Activated naive CD4-positive, alpha-beta T cell treated with anti-CD3 and anti-CD28 coated beads, Interleukin-2, amount 50 U/mL, for 72 hours (primary cell): ENCODE measurements around the gene MRAP. TPM values are rescaled to one million over a fixed set of nuclear protein-coding genes. Genes with fewer than 3 reads are reported as not detected.
A peak's percentile ranks its signal among the peaks of the same experiment; 100 is the strongest.

Source experiments
- ATAC-seq, 2 donors: fragments of 150-1000 bp; cut with Tn5 transposase; 2 replicates each; pipeline ENCODE4 v1.10.0; 2021; ENCODE audit warnings: mild to moderate bottlenecking in 2 of 2, moderate library complexity in 2 of 2
- DNase-seq, 2 donors: peaks; one replicate each; pipeline ENCODE4 v3.0.0; 2021 to 2022; ENCODE audit warnings: low spot score in 2 of 2
- H3K27ac Mint-ChIP-seq, 2 donors: one replicate each; pipeline ENCODE4 v1.8.0; 2022; ENCODE audit warnings: mild to moderate bottlenecking in 2 of 2, mixed read lengths in 2 of 2
- H3K36me3 Mint-ChIP-seq, 2 donors: one replicate each; pipeline ENCODE4 v1.8.0; 2022; ENCODE audit warnings: mixed read lengths in 2 of 2
- H3K9me3 Mint-ChIP-seq, 2 donors: one replicate each; pipeline ENCODE4 v1.8.0; 2022; ENCODE audit warnings: mixed read lengths in 2 of 2
- total RNA-seq, 2 donors: library from RNA; stranded (reverse); gene quantifications; one replicate each; pipeline ENCODE4 v1.2.3, GENCODE V29; 2022

Gene MRAP
- total RNA-seq, 2 donors from 2014 or later = not detected

DNA sequence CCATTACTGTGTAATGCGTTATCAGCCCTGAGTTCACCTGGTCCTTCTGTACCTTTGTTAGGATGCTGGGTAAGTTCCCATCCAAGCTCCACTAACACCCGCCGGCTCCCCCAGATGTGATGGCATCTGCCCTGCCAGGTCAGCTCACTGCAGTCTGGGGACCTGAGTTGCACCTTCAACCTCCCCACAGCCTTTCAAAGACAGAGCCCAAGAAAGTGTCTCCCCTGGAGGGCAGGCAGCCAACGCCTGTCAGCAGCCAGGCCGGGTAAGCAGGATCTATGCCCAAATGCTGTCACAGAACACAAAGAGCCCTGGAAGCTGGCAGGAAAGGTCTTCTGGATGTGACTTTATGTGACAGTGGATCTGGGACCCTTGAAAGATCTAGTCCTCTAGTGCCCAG, 13.7 kb downstream of the MRAP start:
- peaks cover 11 to 13% of the 10 kb centered on the region in 2 donors for H3K36me3 Mint-ChIP-seq

DNA sequence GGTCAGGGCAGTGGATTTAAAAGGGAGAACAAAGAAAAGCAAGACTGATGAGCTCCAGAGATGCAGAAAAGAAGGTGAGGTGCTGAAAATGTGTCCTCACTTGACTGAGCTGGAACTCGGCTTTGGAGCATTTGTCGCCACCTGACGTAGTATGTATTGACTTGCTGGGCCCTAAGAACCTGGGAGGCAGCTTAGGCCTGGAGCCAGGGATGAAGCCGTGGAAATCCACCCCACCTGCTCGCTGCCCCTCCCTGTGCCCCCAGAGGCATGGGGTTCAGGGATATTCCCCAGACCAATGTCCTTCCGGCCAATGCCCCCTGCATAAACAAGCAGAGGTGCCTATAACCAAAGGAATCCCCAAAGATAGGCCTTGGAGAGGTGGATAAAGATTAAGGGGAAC, 14.3 kb downstream of the MRAP start:
- no peaks in the 10 kb centered on the region for H3K9me3 Mint-ChIP-seq
- no peak overlapping the region for H3K27ac Mint-ChIP-seq
- peaks cover 11 to 13% of the 10 kb centered on the region in 2 donors for H3K36me3 Mint-ChIP-seq
- no peak for DNase-seq
- no peak for ATAC-seq

More for the DNA sequence above, 13.7 kb downstream of the MRAP start:
- DNase-seq (no peak), ATAC-seq (no peak)
- Mint-ChIP-seq H3K9me3 (no peaks in the 10 kb centered on the region), H3K27ac (peak overlapping the region in 1 of 2 donors; percentile 56)

DNA sequence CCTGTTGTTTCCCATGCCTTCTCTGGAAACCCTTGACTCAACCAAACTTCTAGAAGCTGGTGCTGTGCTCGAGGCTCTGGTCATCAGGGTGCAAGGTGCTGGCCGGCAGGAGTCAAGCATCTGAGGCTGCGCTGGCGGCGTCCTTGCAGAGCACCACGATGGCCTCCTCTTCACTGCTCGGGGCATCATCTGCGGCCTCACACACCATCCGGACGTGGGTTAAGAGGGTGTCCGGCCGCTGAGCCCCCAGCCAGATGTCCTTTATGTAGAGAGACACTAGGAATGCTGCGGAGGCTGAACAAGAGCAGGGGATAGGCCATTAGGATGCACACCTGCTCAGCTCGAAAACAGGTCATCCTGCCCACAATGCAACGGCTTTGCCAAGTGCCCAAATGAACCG, 16.2 kb downstream of the MRAP start:
- H3K27ac Mint-ChIP-seq = peak overlapping the region in 1 of 2 donors; percentile 77
- DNase-seq (peak in 1 of 2 donors; percentile 2), ATAC-seq (no peak)
- no peaks in the 10 kb centered on the region for H3K9me3 Mint-ChIP-seq
- peaks cover 18 to 24% of the 10 kb centered on the region in 2 donors for H3K36me3 Mint-ChIP-seq

DNA sequence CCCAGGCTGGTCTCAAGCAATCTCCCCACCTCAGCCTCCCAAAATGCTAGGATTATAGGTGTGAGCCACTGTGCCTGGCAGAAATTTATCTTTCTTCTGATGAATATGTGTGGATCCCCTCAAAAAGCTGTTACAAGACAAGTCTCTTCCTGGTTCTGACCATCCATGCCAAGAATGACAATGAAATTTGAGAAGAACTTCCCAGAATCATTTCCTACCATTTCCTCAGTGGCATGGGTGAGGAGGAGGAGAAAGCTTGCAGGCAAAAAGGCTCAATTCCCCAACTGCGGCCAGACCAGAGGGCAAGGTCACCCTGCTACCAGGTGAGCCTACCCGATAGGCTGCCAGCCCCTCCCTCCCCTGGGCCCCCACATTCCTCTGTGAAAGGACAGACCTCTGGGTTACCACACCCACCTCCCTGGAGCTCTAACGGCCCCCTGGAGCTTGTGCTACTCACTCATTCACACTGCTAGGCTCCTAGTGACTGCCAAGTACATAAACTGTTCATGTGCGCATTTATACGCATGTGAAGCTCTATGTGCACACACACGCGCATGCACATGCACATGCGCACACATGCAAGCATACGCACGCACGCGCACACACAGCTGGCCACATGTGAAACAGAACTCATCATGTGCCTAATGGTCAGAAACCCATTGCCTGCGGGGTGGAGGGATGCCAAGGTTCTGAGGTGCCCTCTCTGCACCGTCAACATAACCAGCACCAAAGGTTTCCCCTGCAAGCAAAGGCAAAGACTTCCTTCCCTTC, 17.0 kb downstream of the MRAP start:
- ATAC-seq (no peak), DNase-seq (no peak)
- no peaks in the 10 kb centered on the region for H3K9me3 Mint-ChIP-seq
- H3K36me3 Mint-ChIP-seq = peaks cover 18 to 26% of the 10 kb centered on the region in 2 donors
- no peak overlapping the region for H3K27ac Mint-ChIP-seq

DNA sequence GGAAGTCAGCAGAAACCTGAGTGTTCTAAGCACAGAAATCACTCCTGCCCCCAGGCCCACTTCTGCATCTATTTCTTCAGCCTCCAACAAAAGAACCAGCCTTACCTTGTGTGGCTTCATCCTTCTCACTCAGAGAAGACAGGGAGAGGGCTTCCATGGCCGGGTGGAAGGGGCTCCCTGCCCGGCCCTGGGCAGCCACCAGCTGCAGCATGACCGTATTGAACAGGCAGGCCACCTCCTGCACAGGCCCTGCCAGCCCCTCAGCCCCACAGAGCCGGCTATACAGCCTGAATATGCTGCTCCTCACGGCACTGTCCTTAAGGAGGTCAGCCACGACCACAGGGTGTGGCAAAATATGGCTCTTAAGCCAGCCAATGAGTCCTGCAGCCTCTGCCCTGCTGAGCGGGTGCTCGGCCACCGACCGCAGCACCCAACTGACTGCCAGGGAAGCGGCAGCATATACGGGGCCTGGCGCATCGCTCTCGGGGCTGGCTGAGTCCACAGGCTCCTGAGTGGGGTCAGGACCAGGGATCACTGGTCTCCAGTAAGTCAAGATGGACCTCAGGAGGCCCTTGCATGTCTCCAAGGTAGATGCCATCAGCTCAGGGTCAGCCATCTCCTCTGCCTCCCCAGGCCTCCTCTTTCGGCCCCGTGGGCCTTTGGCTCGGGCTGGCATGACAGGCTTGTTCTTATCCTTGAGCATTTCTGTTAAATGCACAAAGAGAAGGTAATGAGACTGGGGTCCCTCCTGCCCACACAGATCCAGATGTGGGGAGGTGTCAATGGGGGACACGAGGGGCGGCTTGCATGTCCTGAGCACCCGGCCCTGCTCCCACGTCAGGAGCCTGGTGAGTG, 17.9 kb downstream of the MRAP start:
- peaks cover 15 to 28% of the 10 kb centered on the region in 2 donors for H3K36me3 Mint-ChIP-seq
- H3K9me3 Mint-ChIP-seq = no peaks in the 10 kb centered on the region
- no peak for DNase-seq
- H3K27ac Mint-ChIP-seq = no peak overlapping the region
- ATAC-seq = peak in 1 of 2 donors; percentile 22

DNA sequence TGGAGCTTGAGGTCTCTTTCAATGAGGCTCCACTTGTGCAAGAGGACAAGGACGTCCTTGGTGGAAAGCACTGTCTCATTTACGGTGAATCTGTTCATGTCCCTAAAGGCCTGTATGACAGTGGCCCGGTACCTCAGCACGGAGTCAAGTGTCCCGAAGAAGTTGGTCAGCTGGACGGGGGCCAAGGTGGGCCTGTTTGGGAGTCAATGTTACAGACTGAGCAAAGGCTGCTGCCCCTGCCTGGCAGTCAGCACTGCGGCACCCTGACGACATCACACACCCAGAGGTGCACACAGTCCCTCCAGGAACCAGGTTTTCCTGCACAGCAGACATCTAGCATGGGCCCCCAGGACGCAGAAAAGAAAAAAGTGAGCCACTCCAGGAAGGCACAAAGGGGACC, 19.1 kb downstream of the MRAP start:
- no peak overlapping the region for H3K27ac Mint-ChIP-seq
- no peak for ATAC-seq

DNA sequence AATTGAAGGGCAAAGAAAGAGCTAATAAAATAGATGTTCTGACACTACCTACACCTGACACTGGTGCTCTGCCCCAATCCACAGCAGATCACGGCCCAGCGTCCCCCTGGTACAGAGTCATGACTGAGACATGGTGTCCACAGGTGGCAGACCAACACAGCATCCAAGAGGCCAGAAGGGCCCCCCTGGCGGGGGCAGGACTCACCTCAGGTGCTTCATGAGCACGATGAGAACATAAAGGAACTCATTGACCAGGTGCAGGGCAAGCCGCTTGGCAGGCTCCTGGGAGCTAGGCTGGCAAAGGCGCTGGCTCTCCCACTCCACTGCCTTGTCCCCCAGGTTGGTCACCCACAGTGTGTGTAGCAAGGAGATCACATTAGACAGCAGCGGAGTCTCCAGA, 20.4 kb downstream of the MRAP start:
- no peak for ATAC-seq
- no peak for DNase-seq
- H3K36me3 Mint-ChIP-seq = peaks cover 6 to 29% of the 10 kb centered on the region in 2 donors
- no peak overlapping the region for H3K27ac Mint-ChIP-seq
- H3K9me3 Mint-ChIP-seq = no peaks in the 10 kb centered on the region

More for the DNA sequence above, 19.1 kb downstream of the MRAP start:
- Mint-ChIP-seq H3K36me3 (peaks cover 6 to 22% of the 10 kb centered on the region in 2 donors), H3K9me3 (no peaks in the 10 kb centered on the region)
- no peak for DNase-seq

DNA sequence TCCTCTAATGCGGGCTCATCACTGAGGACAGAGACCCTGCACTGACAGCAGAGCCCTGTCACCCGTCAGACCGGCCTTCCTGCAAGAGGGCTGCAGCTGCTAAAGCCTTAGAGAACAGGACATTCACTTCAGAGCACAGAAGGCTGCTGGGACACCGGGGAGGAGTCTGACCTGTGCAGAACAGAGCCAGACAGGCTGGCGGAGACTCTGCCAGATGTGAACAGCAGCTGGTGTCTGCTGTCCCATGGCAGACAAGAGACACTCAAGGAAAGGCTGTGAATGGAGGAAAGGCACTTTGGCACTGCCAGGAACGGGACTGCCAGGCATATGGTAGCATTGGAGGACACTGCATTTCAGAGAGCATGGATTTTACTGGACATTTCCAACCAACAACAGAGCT, 21.4 kb downstream of the MRAP start:
- no peak overlapping the region for H3K27ac Mint-ChIP-seq
- H3K36me3 Mint-ChIP-seq = peaks cover 14 to 35% of the 10 kb centered on the region in 2 donors

DNA sequence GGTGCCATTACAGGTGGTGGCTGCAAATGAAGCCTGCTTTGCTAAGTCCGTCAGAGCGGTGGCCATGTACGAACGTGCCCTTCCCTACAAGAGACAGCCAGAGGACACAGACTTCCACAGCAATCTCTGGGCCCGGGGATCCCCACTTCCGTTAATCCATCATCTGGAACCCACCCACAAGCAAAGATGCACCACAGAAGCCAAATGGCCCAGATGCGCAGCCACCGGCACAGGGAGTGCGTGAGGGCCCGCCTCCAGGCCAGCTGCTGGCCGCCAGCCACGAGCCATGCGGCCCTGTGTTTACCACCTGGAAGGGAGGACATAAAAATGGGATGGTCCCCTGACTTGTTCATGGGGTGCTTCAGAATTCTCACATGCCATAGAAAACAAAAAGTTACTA, 22.1 kb downstream of the MRAP start:
- Mint-ChIP-seq H3K9me3 (no peaks in the 10 kb centered on the region), H3K36me3 (peaks cover 20 to 42% of the 10 kb centered on the region in 2 donors), H3K27ac (peak overlapping the region in 1 of 2 donors; percentile 32)
- ATAC-seq (no peak), DNase-seq (no peak)

More for the DNA sequence above, 21.4 kb downstream of the MRAP start:
- DNase-seq (peak in 1 of 2 donors; percentile 23), ATAC-seq (no peak)
- no peaks in the 10 kb centered on the region for H3K9me3 Mint-ChIP-seq

DNA sequence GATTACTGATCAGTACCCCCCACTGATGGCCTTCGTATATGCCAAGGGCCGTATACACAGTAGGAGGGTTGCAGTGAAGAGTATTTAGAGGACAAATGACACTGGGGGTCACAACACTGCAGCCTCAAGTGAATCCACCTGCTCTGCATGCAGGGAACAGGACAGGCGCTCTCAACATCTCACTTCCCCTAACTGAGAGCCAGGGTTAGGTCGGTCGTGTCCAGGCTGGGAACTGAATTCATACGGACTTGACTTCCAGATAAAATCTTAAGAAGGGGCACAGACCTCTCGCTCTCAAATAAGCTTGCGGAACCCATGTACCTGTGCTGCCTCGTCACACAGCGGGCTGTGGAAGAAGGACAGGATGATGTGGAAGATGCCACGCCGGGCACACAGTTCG, 22.8 kb downstream of the MRAP start:
- Mint-ChIP-seq H3K36me3 (peaks cover 22 to 44% of the 10 kb centered on the region in 2 donors), H3K9me3 (no peaks in the 10 kb centered on the region), H3K27ac (peak overlapping the region in 1 of 2 donors; percentile 32)
- DNase-seq (no peak), ATAC-seq (no peak)

DNA sequence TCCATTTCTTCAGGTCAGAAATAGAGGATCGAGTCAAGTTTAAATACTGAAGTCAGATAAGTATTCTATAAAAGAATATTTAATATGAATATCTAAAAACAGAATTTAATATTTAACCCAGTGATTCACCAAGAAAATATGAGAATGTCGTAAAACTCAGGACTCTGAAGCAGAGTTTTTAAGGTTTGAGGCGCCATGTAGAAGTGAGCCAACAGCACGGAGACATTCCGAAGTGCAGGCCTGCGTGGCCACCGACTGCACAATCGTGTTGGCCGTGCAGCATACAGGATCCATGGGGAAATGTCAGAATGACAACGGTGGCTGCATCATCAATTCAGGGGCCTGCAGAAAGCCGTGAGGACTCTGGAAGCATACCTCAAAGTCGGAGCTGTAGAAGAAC, 23.4 kb downstream of the MRAP start:
- Mint-ChIP-seq H3K9me3 (no peaks in the 10 kb centered on the region), H3K36me3 (peaks cover 27 to 48% of the 10 kb centered on the region in 2 donors), H3K27ac (peak overlapping the region in 1 of 2 donors; percentile 29)
- DNase-seq = no peak
- ATAC-seq = no peak

DNA sequence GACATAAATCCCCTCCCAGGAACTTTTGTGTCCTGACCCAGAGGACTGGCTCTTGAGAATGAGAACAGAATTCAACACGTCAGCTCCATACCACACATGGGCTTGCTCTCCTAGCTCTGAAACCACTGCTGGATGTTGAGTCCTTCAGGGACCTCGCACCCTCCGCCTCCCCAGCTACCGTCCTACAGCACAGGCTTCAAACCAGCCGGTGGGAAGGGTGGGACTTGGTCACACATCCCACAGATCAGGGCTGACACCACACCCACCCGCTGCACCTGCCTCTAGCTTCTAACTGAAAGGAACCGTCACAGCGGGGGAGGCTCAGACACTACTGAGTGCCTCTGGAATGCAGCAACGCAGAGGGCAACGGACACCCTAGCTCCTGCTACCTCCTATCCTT, 24.0 kb downstream of the MRAP start:
- no peaks in the 10 kb centered on the region for H3K9me3 Mint-ChIP-seq
- H3K36me3 Mint-ChIP-seq = peaks cover 32 to 51% of the 10 kb centered on the region in 2 donors
- no peak for ATAC-seq
- peak overlapping the region in 1 of 2 donors; percentile 1 for H3K27ac Mint-ChIP-seq
- peak in 1 of 2 donors; percentile 38 for DNase-seq

DNA sequence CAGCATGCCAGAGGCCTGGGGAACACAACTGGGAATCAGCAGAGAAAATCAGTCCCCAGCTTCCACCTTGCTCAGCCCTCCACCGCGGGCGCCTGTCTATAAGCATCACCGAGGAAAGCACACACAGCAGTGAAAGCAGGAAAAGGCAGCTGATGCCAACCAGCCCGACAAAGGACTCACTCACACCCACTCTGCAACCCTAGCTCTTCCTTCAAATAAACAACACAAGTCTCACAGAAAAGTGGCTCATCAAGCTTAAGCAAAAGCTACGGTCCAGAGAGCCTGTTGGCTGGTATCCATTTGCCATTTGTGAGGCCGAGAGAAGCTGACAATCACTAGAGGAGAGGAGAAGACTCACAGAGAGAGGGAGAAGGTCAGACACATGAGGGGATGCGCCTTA, 27.1 kb downstream of the MRAP start:
- ATAC-seq = no peak
- Mint-ChIP-seq H3K27ac (peak overlapping the region; percentile 49 to 57), H3K9me3 (no peaks in the 10 kb centered on the region), H3K36me3 (peaks cover 51 to 62% of the 10 kb centered on the region in 2 donors)
- DNase-seq = no peak

DNA sequence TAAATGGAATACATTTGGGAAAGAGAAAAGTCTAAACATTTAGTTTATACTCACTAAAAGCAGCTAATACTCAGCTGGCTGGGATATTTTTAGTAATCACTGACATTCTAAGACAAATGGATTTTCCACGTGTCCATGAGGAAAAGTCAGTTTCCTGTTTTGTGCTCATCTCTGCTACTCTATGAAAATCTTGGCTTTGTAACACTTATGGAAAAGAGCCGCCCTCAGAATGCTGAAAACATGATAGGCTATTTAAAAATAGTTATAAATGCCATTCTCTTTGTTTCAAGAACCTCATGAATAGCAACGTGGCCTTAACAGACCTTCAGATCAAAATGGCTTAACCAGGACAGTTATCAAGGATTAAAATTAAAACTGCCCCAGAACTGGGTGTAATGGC, 29.9 kb downstream of the MRAP start:
- DNase-seq (no peak), ATAC-seq (no peak)
- Mint-ChIP-seq H3K9me3 (no peaks in the 10 kb centered on the region), H3K36me3 (peaks cover 75% of the 10 kb centered on the region in 2 donors), H3K27ac (peak overlapping the region in 1 of 2 donors; percentile 81)

DNA sequence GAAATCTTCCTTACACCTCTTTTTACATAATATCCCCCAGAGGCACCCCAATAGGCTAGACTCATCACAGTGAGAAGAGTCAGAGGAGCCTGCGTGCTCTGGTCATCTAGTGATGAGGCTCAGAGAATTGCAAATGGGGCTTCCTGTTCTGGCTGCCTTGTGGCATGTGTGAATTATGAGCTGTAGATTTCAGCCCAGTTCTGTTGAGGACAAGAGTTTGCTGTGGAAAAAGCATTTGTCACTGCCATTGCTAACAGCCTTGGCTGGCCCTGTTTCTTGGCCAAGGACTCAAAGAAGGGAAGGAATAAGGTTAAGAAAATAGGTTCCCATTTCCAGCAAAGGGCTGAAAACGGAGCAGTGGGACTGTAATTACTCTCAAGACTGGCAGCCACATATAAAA, 30.7 kb downstream of the MRAP start:
- H3K27ac Mint-ChIP-seq = no peak overlapping the region
- H3K9me3 Mint-ChIP-seq = no peaks in the 10 kb centered on the region
- H3K36me3 Mint-ChIP-seq = peaks cover 71% of the 10 kb centered on the region in 2 donors
- ATAC-seq (no peak), DNase-seq (peak in 1 of 2 donors; percentile 11)

DNA sequence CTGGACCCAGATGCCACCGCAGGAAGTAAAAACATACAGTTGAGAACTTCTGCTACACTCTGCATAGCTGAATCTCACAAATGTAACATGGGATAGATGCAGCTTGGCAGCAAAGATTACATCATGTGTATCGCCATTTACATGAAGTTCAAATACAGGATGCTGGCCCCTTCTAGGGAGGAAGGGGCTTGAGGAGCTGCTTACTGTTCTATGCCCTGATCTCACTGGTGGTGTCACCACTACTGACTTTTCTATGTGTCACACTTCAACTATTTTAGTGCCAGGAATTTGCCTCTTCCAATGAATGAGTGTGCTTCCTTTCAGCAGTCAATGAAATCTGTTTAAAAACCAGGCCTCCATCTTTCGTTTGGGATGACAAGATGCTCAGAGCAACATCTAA, 31.1 kb downstream of the MRAP start:
- H3K9me3 Mint-ChIP-seq = no peaks in the 10 kb centered on the region
- DNase-seq = peak in 1 of 2 donors; percentile 2
- peaks cover 69 to 71% of the 10 kb centered on the region in 2 donors for H3K36me3 Mint-ChIP-seq
- no peak overlapping the region for H3K27ac Mint-ChIP-seq
- ATAC-seq = no peak

DNA sequence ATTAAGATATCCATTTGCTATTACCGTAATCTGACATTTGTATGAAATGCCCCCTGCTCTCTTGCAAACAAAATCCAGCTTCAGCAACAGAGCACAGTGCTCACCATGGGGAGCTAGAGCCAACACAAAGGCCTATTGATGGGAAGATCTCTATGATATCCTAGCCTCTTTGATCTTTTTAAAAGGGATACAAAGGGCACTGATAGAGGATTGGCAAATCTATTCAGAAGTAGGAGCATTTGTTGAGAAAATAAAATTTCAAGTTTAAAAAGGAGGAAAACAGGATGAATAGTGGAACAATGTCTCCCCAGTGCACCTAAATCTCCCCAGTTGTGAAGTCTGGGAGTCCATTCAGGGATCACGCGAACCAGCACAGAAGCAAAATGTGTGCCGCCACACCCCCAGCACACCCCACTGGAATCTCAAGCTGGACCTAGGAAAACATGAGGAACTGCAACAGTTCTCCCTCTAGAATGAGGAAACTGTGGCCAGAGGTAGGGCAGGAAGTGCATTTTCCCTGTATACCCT, 32.2 kb downstream of the MRAP start:
- DNase-seq = no peak
- Mint-ChIP-seq H3K9me3 (no peaks in the 10 kb centered on the region), H3K27ac (no peak overlapping the region), H3K36me3 (peaks cover 69 to 71% of the 10 kb centered on the region in 2 donors)
- ATAC-seq = no peak
